Measurements from ENCODE around the gene MACROD2.

MACROD2 gene

GRCh38 chr20:15288106-15288505, 1292.8 kb downstream of the MACROD2 start:
- no peak overlapping the region for H3K4me3 ChIP-seq (ENCODE audit: low read depth in 1 of 2, low read length in 2 of 2)
- H3K4me1 ChIP-seq (ENCODE audit: control insufficient read depth in 1 of 2, insufficient read depth in 2 of 2, low read length in 2 of 2), result no peaks in the 10 kb centered on the region
- H3K27me3 ChIP-seq (ENCODE audit: low read depth, low read length), result no peaks in the 10 kb centered on the region
- peaks cover 0 to 4% of the 10 kb centered on the region in 2 donors for H3K9me3 ChIP-seq (ENCODE audit: control insufficient read depth in 1 of 2, low read length in 2 of 2)
- H3K27ac ChIP-seq (ENCODE audit: low read length), result no peak overlapping the region
- no peaks in the 10 kb centered on the region for H3K36me3 ChIP-seq (ENCODE audit: control insufficient read depth in 1 of 2, insufficient read depth in 2 of 2, low read length in 2 of 2)

- H3K4me1 ChIP-seq (ENCODE audit: control insufficient read depth in 1 of 2, insufficient read depth in 2 of 2, low read length in 2 of 2), result no peaks in the 10 kb centered on the region
- H3K4me3 ChIP-seq (ENCODE audit: low read depth in 1 of 2, low read length in 2 of 2), result no peak overlapping the region
- no peaks in the 10 kb centered on the region for H3K36me3 ChIP-seq (ENCODE audit: control insufficient read depth in 1 of 2, insufficient read depth in 2 of 2, low read length in 2 of 2)
- peaks cover 0 to 4% of the 10 kb centered on the region in 2 donors for H3K9me3 ChIP-seq (ENCODE audit: control insufficient read depth in 1 of 2, low read length in 2 of 2)
- no peak overlapping the region for H3K27ac ChIP-seq (ENCODE audit: low read length)
- H3K27me3 ChIP-seq (ENCODE audit: low read depth, low read length), result no peaks in the 10 kb centered on the region
Measured at GRCh38 chr20:15289337-15289736, 1294.0 kb downstream of the MACROD2 start.

GRCh38 chr20:15292405-15292804, 1297.1 kb downstream of the MACROD2 start:
- peaks cover 0 to 4% of the 10 kb centered on the region in 2 donors for H3K9me3 ChIP-seq (ENCODE audit: control insufficient read depth in 1 of 2, low read length in 2 of 2)
- no peaks in the 10 kb centered on the region for H3K27me3 ChIP-seq (ENCODE audit: low read depth, low read length)
- H3K4me3 ChIP-seq (ENCODE audit: low read depth in 1 of 2, low read length in 2 of 2), result no peak overlapping the region
- no peaks in the 10 kb centered on the region for H3K4me1 ChIP-seq (ENCODE audit: control insufficient read depth in 1 of 2, insufficient read depth in 2 of 2, low read length in 2 of 2)
- no peaks in the 10 kb centered on the region for H3K36me3 ChIP-seq (ENCODE audit: control insufficient read depth in 1 of 2, insufficient read depth in 2 of 2, low read length in 2 of 2)
- no peak overlapping the region for H3K27ac ChIP-seq (ENCODE audit: low read length)

- no peak overlapping the region for H3K4me3 ChIP-seq (ENCODE audit: low read depth in 1 of 2, low read length in 2 of 2)
- H3K27ac ChIP-seq (ENCODE audit: low read length), result no peak overlapping the region
Measured at GRCh38 chr20:15296422-15296821, 1301.1 kb downstream of the MACROD2 start.

GRCh38 chr20:15297059-15297875, 1302.0 kb downstream of the MACROD2 start:
- Histone ChIP-seq H3K9me3 (ENCODE audit: control insufficient read depth in 1 of 2, low read length in 2 of 2) (no peaks in the 10 kb centered on the region), H3K36me3 (ENCODE audit: control insufficient read depth in 1 of 2, insufficient read depth in 2 of 2, low read length in 2 of 2) (no peaks in the 10 kb centered on the region), H3K4me1 (ENCODE audit: control insufficient read depth in 1 of 2, insufficient read depth in 2 of 2, low read length in 2 of 2) (no peaks in the 10 kb centered on the region), H3K27ac (ENCODE audit: low read length) (no peak overlapping the region), H3K27me3 (ENCODE audit: low read depth, low read length) (no peaks in the 10 kb centered on the region), H3K4me3 (ENCODE audit: low read depth in 1 of 2, low read length in 2 of 2) (no peak overlapping the region)

More at GRCh38 chr20:15296422-15296821, 1301.1 kb downstream of the MACROD2 start:
- no peaks in the 10 kb centered on the region for H3K27me3 ChIP-seq (ENCODE audit: low read depth, low read length)
- no peaks in the 10 kb centered on the region for H3K9me3 ChIP-seq (ENCODE audit: control insufficient read depth in 1 of 2, low read length in 2 of 2)
- no peaks in the 10 kb centered on the region for H3K4me1 ChIP-seq (ENCODE audit: control insufficient read depth in 1 of 2, insufficient read depth in 2 of 2, low read length in 2 of 2)
- H3K36me3 ChIP-seq (ENCODE audit: control insufficient read depth in 1 of 2, insufficient read depth in 2 of 2, low read length in 2 of 2), result no peaks in the 10 kb centered on the region

- Histone ChIP-seq H3K4me1 (ENCODE audit: control insufficient read depth in 1 of 2, insufficient read depth in 2 of 2, low read length in 2 of 2) (no peaks in the 10 kb centered on the region), H3K27me3 (ENCODE audit: low read depth, low read length) (no peaks in the 10 kb centered on the region), H3K9me3 (ENCODE audit: control insufficient read depth in 1 of 2, low read length in 2 of 2) (peaks cover 0 to 4% of the 10 kb centered on the region in 2 donors), H3K36me3 (ENCODE audit: control insufficient read depth in 1 of 2, insufficient read depth in 2 of 2, low read length in 2 of 2) (no peaks in the 10 kb centered on the region), H3K4me3 (ENCODE audit: low read depth in 1 of 2, low read length in 2 of 2) (no peak overlapping the region), H3K27ac (ENCODE audit: low read length) (no peak overlapping the region)
Measured at GRCh38 chr20:15302075-15302474, 1306.8 kb downstream of the MACROD2 start.

- Histone ChIP-seq H3K27me3 (ENCODE audit: low read depth, low read length) (no peaks in the 10 kb centered on the region), H3K4me3 (ENCODE audit: low read depth in 1 of 2, low read length in 2 of 2) (no peak overlapping the region), H3K27ac (ENCODE audit: low read length) (no peak overlapping the region), H3K9me3 (ENCODE audit: control insufficient read depth in 1 of 2, low read length in 2 of 2) (peaks cover 0 to 7% of the 10 kb centered on the region in 2 donors), H3K36me3 (ENCODE audit: control insufficient read depth in 1 of 2, insufficient read depth in 2 of 2, low read length in 2 of 2) (no peaks in the 10 kb centered on the region), H3K4me1 (ENCODE audit: control insufficient read depth in 1 of 2, insufficient read depth in 2 of 2, low read length in 2 of 2) (no peaks in the 10 kb centered on the region)
Measured at GRCh38 chr20:15310361-15310760, 1315.0 kb downstream of the MACROD2 start.

GRCh38 chr20:15316556-15316955, 1321.2 kb downstream of the MACROD2 start:
- Histone ChIP-seq H3K4me3 (ENCODE audit: low read depth in 1 of 2, low read length in 2 of 2) (no peak overlapping the region), H3K4me1 (ENCODE audit: control insufficient read depth in 1 of 2, insufficient read depth in 2 of 2, low read length in 2 of 2) (no peaks in the 10 kb centered on the region)

GRCh38 chr20:15317546-15318232, 1322.4 kb downstream of the MACROD2 start:
- Histone ChIP-seq H3K36me3 (ENCODE audit: control insufficient read depth in 1 of 2, insufficient read depth in 2 of 2, low read length in 2 of 2) (no peaks in the 10 kb centered on the region), H3K4me1 (ENCODE audit: control insufficient read depth in 1 of 2, insufficient read depth in 2 of 2, low read length in 2 of 2) (no peaks in the 10 kb centered on the region), H3K9me3 (ENCODE audit: control insufficient read depth in 1 of 2, low read length in 2 of 2) (no peaks in the 10 kb centered on the region), H3K27ac (ENCODE audit: low read length) (no peak overlapping the region), H3K27me3 (ENCODE audit: low read depth, low read length) (no peaks in the 10 kb centered on the region), H3K4me3 (ENCODE audit: low read depth in 1 of 2, low read length in 2 of 2) (no peak overlapping the region)

More at GRCh38 chr20:15316556-15316955, 1321.2 kb downstream of the MACROD2 start:
- H3K9me3 ChIP-seq (ENCODE audit: control insufficient read depth in 1 of 2, low read length in 2 of 2), result no peaks in the 10 kb centered on the region
- H3K27ac ChIP-seq (ENCODE audit: low read length), result no peak overlapping the region
- no peaks in the 10 kb centered on the region for H3K27me3 ChIP-seq (ENCODE audit: low read depth, low read length)
- no peaks in the 10 kb centered on the region for H3K36me3 ChIP-seq (ENCODE audit: control insufficient read depth in 1 of 2, insufficient read depth in 2 of 2, low read length in 2 of 2)

- no peak overlapping the region for H3K27ac ChIP-seq (ENCODE audit: low read length)
- H3K27me3 ChIP-seq (ENCODE audit: low read depth, low read length), result no peaks in the 10 kb centered on the region
- no peak overlapping the region for H3K4me3 ChIP-seq (ENCODE audit: low read depth in 1 of 2, low read length in 2 of 2)
- H3K36me3 ChIP-seq (ENCODE audit: control insufficient read depth in 1 of 2, insufficient read depth in 2 of 2, low read length in 2 of 2), result no peaks in the 10 kb centered on the region
- H3K9me3 ChIP-seq (ENCODE audit: control insufficient read depth in 1 of 2, low read length in 2 of 2), result no peaks in the 10 kb centered on the region
- no peaks in the 10 kb centered on the region for H3K4me1 ChIP-seq (ENCODE audit: control insufficient read depth in 1 of 2, insufficient read depth in 2 of 2, low read length in 2 of 2)
Measured at GRCh38 chr20:15318682-15319081, 1323.4 kb downstream of the MACROD2 start.

- Histone ChIP-seq H3K4me3 (ENCODE audit: low read depth in 1 of 2, low read length in 2 of 2) (no peak overlapping the region), H3K27ac (ENCODE audit: low read length) (no peak overlapping the region), H3K36me3 (ENCODE audit: control insufficient read depth in 1 of 2, insufficient read depth in 2 of 2, low read length in 2 of 2) (no peaks in the 10 kb centered on the region), H3K4me1 (ENCODE audit: control insufficient read depth in 1 of 2, insufficient read depth in 2 of 2, low read length in 2 of 2) (no peaks in the 10 kb centered on the region), H3K27me3 (ENCODE audit: low read depth, low read length) (no peaks in the 10 kb centered on the region), H3K9me3 (ENCODE audit: control insufficient read depth in 1 of 2, low read length in 2 of 2) (no peaks in the 10 kb centered on the region)
Measured at GRCh38 chr20:15319439-15319838, 1324.1 kb downstream of the MACROD2 start.

Measured in muscle layer of duodenum (tissue), 2 donors.